GM18499 (cell line): ENCODE data around the gene KDELR1.
"Not testable (repeated sequence)": the region's sequence is repeated elsewhere in the genome, so short reads cannot be mapped to it uniquely, and the experiment has no call there.

ENCODE experiments used
- ATAC-seq: cut with Tn5 transposase; IDR thresholded peaks from one replicate; pipeline ENCODE4 v1.9.1; 2021; ENCODE audit warnings: moderate number of reproducible peaks; ENCODE audit not compliant: insufficient read depth, unreplicated experiment

Gene KDELR1

GRCh38 chr19:48398102-48398374 lies 6.7 kb upstream of the KDELR1 start:
- ATAC-seq, result no peak

DNA sequence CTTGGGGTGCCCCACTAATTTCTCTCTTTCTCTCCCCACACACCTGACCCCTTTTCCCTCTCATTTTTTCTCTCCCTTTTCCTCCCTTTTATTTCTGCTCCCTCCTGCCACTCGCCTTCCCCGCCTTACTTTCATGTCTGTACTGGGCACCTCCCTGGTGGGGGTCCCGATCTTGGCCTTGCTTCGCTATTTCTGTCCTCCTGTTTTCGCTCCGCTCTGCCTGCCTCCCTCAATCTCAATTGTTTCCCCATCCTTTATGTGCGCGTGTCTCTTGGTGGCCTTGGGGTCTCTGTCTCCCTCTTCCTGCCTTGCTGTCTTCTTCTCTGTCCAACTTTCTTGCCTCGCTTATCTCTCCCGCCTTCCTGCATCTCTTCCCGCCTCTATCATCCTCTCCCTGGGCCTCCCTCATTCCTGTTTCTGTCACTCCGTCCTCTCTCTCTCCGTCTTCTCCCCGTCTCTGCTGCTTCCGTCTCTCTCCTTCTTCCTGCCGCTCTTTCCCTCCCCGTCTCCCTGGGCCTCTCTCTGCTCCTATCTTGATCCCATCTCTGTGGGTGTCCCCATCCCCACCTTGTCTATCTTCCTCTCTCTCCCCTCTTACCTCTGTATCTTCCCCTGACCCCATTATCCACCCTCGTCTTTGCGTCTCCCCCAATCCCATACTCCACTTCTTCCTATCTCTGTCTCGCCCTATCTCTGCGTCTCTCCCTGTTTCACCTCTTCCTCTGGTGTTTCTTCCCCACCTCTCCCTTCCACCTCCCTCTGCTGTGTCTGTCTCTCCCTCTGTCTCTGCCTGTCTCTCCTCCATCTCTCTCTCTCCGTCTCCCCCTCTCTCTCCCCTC lies 6.1 kb upstream of the KDELR1 start:
- no peak for ATAC-seq

GRCh38 chr19:48396824-48397176 lies 5.4 kb upstream of the KDELR1 start:
- no peak for ATAC-seq

- ATAC-seq, result no peak
Measured at GRCh38 chr19:48396016-48396823, 4.9 kb upstream of the KDELR1 start.

DNA sequence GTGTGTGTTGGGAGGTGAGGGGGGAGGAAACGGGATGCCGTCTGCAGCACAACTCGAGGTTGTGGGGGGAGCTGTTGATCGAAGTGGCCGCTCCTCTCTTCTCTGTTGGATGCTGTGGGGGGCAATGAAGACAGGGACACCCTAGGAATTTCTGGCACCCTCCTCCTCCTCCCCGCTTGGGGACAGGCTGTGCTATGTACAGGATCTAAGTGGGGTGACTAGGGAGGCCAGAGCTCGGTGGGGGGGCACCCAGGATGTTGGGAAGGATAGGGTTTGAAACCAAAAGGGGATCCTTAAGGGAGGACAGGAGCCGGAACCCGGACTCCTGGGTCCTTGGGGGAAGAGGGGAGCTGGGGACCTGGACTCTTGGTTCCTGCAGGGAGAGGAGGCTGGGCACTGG lies 4.1 kb upstream of the KDELR1 start:
- ATAC-seq, result no peak

- ATAC-seq, result no peak
Measured at GRCh38 chr19:48395170-48395455, 3.8 kb upstream of the KDELR1 start.

DNA sequence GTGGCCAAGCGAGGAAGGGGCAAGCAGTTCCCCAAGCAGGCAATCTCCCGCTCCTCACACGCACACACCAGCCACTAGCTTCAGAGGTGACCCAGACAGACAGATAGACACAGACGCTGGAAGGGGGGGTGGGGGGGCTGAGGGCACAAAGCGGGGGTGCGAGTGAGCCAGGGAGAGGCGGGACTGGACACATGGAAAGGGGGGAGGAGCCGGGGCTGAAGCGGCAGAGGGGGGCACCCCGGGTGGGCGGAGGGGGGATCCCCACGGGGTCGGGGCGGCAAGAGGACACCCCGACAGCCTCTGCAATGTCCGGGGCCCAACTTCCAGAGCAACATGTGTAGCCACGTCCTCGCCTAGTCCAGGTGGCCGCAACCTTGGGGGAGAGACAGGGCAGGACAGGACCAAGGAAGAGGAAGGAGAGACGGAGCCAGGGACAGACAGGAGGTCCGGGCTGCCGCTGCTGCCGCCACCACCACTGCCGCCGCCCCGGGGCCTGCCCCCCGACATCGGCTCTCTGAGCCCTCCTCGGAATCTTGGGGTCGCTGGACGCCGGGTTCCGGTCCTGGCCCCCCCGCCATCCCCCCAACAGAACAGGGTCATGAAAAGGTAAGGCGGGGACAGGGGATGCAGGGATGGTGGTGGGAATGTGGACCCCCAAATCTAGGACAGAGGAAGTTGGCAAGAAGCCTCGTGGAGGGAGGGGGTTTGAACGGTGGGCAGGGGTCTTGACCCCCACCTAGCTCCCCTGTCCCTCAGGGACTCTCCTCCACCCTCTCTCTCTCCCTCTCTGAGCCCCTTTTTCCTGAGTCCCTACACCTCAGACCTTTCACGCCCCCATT lies 3.2 kb upstream of the KDELR1 start:
- ATAC-seq, result no peak

- ATAC-seq, result no peak
Measured at GRCh38 chr19:48393559-48394330, 2.4 kb upstream of the KDELR1 start, which contains the start of gene GRIN2D. Gene GRIN2D, plus strand, starts transcription at chr19:48393668. Its CDS starts 4,725 bp downstream, at chr19:48398393.

DNA sequence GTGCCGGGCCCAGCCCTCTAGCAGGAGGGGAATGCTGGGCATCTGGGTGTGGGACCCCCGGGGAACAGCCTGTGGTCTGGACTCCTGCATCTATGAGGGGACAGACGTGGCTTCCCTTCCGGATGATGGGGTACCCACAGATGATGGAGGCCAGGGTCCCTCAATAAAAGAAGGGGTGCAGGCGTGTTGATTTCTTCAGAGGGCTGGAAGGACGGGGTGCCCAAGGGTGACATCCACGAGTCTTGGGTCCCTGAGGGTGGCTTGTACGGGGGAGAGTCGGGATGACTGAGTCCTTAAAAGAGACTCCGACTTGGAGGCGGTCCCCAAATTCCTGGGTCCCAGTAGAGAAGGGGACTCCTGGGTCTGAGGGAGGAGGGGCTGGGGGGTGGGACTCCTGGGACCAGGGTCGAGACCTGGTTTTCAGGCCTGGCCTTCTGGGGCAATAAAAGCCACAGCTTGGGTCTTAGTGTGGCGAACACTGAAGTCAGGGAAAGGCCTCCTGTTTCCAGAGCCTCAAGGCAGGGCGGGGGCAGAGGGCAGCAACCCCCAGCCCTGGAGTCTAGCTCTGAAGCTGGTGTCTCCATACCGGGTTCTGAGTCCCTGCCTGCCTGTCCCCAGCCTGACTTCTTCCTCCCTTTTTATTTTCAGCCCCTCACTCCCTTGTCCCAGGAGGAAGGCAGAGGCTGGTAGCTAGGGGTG lies 1.7 kb upstream of the KDELR1 start:
- no peak for ATAC-seq

DNA sequence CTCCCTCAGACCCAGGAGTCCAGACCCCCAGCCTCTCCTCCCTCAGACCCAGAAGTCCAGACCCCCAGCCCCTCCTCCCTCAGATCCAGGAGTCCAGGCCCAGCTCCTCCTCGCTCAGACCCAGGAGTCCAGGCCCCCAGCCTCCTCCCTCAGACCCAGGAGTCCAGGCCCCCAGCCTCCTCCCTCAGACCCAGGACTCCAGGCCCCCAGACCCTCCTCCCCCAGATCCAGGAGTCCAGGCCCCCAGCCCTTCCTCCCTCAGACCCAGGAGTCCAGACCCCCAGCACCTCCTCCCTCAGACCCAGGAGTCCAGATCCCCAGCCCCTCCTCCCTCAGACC lies 624 bp upstream of the KDELR1 start:
- not testable (repeated sequence) for ATAC-seq

DNA sequence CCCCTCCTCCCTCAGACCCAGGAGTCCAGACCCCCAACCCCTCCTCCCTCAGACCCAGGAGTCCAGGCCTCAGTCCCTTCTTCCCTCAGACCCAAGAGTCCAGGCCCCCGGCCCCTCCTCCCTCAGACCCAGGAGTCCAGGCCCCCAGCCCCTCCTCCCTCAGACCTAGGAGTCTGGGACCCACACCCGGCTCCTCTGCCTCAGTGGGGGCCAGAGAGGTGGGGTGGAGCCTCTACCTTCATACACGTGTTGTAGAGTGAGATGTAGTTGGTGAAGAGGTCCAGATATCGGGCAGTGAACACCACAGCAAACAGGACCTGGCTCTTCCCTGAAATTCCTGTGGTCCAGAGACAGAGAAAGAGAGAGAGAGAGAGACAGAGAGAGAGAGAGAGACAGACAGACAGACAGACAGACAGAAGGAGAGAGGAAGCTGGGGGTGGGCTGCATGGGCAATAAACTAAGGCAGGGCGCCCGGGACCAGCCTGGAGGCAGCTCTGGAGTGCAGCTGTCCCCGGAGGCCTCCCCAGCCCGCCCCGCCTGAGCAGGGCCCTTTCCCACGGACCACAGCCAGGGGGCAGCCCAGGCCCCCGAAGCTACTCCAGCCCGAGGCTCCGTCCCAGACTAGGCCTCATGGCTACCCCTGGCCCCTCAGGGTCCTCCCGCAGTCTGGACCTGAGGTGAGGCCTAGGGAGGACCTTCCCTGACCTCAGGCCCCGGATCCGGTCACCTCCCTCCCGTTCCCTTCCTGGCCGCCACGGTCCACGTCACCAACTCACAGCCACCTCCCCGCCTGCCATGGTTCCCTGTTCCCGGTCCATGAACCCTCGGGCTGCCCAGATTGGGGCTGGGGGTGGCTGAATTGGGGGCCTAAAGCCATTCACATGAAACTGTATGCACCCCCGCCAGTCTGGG lies 907 bp downstream of the KDELR1 start:
- no peak for ATAC-seq

- no peak for ATAC-seq
Measured at GRCh38 chr19:48386981-48387380, 4.4 kb downstream of the KDELR1 start.

DNA sequence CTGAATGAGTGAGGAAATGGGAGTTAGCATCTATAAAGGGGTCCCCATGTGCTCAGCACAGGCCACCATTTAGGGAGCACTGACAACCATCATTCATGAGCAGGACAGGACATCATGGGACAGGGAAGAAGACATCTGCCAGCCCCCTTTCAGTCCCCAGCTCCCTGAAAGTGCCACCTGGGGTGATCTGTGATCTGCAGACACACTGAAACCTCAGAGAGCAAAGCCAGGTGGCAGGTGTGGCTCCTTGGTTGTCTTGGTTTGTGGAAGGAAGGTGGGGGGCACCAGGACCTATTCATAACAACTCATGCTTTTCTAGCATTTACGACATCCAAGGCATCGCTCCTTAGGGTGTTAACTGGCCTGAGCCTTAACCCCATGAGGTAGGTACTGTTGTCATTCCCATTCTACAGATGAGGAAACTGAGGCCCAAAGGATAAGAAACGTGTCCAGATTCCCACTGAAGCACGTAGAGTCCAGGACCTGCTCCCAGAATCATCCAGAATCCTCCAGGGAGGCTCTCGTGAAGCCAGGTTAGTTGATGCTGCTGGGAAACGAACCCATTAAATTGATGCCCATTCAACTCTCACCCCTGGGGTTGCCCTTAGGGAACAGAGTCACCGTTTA lies 5.8 kb downstream of the KDELR1 start:
- no peak for ATAC-seq

GRCh38 chr19:48382286-48382685 lies 9.1 kb downstream of the KDELR1 start:
- no peak for ATAC-seq

DNA sequence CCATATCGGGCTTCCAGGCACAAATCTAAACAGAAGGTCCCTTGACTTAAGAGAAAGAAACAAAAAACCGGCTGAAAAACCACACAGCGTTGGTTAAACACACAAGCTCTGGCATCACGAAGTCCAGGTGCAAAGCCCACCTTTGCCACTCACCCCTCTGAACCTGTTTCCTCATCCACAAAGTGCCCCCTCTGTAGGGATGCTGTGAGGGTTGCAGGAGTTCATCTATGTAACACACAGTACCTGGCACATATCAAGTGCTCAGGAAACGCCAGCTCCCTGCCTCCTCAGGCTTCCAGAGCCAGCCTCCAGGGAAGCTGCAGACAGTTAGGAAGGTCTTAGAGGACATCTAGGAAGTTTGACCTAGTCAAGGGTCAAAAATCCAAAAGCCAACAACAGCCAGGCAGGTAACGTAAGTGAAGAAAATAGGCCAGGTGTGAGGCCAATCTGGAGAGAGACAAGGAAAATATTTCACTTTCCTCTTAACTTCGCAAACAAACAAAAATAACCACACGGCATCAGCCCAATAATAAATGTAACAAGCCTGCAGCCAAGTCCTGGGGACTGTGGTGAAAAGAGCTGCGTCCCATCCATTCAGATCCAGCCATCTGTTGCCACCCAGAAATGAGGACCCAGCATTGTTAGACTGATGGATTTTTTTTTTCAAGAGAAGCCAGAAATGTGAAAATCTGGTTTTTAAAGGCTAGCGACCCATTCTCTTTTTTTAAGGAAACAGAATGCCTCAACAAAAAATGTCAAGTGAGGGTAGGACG lies 10.0 kb downstream of the KDELR1 start:
- ATAC-seq, result no peak

DNA sequence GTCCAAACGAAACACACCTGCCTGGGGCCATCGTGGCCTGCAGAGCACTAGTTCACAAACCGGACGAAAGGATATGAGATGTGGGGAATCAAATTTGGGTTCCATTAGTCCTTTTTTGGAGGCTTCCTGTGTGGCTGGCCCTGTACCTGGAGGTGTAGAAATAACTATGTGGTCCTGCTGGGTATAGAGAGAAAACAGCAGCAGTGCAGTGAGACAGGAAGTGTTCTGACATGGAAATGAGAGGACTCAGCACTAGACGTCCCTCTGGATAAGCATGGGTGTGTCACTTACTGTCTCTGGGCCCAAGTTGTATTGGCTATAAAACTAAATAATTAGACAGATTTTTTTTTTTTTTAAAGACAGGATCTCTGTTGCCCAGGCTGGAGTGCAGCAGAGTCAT lies 12.3 kb downstream of the KDELR1 start:
- no peak for ATAC-seq

- ATAC-seq, result no peak
Measured at GRCh38 chr19:48378194-48378570, 13.2 kb downstream of the KDELR1 start.

- no peak for ATAC-seq
Measured at GRCh38 chr19:48373567-48373966, 17.8 kb downstream of the KDELR1 start.
